ENCODE measurements around the gene FARP1.

FARP1 gene

DNA sequence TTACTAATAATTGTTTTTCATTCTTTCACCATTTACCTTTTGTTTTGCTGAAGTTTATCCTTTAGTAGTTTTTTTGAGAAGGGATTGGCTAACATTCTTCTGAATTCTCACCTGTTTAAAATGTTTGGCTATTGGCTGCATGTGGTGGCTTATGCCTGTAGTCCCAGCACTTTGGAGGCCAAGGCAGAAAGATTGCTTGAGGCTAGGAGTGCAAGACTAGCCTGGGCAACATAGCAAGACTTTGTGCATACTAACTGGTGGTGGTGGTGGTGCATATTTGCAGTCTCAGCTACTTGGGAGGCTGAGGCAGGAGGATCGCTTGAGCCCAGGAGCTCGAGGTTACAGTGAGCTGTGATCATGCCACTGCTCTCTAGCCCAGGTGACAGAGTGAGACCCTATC is 61.7 kb downstream of the FARP1 start:
- DNase-seq (ENCODE audit: low spot score), result no peak

DNA sequence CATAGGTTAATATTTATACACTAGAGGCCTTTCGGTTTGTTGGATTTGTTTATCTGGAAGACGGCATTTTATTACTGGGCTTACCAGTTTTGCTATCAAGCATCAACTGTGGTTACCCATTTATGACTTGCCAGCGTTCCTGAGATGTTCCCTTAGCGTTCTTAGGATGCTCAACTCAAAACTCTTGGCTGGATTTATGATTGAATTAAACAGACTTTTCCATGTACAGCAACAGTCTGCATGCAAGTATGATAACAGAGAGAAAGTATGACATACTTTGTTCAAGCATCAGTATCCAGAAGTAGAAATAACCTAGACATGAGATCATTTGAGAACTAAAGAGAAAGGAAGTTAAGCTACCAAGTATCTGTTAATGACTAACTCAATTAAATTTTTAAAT is 64.1 kb downstream of the FARP1 start:
- DNase-seq (ENCODE audit: low spot score), result no peak

DNA sequence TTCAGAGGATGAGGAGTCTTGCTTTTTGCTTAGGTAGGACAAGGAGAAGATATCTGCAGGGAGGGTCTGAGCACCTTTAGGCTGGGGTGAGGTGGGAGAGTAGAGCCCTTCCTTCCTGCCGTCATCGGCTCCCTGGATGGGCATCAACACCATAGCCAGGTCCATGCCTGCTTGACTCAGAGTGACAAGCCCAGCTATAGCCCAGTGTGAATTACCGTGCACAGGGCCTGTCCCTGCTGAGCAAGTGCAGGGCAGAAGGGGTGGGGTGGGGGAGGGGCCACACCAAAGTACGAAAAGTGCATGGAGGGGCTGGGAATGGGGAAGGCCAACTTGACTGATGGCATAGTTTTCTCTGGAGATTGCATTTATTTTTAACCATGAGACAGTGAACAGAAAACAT is 64.5 kb downstream of the FARP1 start:
- no peak for DNase-seq (ENCODE audit: low spot score)

DNA sequence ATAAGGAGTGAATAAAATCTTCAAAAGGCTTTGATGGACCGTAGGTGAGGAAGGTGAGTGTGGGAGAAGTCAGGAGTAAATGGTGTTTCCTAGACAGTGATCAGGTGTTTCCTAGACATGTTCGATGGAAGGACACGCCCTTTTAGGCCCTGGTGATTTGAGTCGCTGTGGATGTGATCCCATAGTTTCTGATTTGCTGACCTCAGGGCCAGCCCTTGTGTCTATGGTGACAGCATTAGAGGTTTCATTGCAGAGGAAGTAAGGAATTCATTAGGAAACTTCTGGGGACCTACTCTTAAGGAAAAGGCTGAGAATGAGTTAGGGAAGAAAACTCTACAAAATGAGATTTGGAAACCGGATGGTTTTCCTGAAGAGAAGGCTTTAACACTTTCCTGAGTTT is 65.7 kb downstream of the FARP1 start:
- DNase-seq (ENCODE audit: low spot score), result no peak

DNA sequence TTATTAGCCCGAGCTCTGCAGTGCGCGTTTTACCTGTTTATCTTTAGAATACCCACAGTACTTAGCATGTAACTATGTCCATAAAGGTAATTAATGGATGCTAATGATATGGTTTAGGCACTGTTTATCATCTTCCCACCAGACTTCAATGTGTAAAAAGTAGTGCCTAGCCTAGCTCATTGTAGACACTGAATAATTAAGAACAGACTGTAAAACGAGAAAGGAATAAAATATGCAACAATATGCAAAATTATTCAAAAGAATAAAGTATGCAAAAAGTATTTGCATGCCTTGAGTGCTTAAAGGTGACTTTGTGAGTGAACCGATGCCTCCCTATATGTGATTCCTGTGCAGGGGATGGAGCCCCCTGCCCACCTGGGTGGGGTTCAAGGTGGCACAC is 69.9 kb downstream of the FARP1 start:
- no peak for DNase-seq (ENCODE audit: low spot score)

DNA sequence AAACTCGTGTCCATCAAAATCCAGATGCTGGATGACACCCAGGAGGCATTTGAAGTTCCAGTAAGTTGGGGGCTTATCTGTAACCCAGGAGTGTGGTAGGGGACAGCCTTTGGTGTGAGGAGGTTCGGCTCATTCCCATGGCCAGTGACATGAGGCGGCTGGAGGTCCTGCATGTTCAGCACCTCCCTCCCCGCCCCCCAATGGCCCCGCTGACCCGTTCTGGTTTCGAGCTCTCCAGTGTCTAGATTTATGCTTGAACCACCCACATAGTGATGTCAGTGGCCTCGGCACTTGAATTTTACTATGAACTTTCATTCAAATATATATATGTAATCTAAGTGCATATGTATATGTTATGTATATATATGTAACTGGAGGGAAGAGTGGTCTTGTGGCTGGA is 70.5 kb downstream of the FARP1 start:
- DNase-seq (ENCODE audit: low spot score), result no peak

DNA sequence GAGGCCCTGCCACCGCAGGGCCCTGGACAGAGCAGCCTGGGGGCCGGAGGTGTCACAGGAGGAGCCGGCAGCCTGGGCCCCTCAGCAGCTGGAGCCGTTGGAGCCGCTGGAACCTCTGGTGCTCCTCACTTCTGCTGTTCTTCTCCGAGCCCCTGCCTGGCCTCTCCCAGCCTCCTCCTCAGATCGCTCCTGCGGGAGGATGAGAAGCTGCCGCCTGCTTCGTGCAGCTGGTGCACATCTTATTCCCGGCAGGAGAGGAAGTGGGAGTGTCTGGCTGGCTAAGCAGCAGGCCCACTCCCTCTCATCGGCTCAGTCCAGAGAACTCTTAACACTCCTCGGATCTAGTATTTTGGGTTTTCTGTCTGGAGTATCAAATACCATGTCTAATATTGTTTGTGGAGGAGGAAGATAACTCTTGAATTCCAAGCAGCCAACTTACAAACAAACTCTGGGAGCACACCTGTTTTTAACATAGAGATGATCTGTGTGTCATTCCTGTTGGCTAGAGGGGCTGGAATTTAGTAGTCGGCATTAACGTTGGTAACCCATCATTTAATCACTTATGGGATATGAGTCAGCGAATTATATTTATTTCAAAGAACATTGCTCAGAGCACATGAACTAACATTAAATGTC is 71.2 kb downstream of the FARP1 start:
- no peak for DNase-seq (ENCODE audit: low spot score)

DNA sequence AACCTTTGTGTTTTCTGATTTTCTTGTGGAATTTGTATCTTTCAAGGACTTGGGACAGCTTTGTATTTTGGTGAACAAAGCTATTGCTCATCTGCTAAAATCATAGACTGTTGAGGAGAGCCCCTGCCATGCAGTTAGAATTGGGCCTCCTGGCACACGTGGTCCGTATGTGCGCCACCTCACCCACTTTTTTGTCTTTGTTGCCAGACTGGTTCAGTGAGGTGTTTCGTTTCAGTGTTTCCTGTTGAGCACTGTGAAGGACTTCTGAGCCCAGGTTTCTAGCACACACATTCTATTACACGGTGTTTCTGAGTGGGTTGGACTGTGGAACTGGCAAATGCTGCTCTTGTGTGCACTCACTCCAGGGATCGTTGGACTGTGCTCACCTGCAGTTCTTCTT is 71.8 kb downstream of the FARP1 start:
- no peak for DNase-seq (ENCODE audit: low spot score)

DNA sequence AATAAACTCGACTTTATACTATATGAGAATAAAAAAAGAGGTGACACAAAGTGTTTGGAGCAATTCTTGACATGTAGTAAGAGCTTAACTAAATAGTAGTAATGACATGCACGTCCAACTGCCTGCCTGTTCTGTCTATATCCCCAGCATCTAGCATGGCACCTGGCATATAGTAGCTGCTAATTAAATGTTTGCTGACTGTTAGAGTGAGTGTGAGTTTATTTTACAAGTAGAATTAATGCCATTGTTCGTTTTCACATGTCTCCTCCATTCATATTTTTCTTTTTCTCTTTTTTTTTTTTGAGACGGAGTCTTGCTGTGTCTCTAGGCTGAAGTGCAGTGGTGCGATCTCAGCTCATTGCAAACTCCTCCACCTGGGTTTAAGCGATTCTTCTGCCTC is 72.6 kb downstream of the FARP1 start:
- DNase-seq (ENCODE audit: low spot score), result no peak

DNA sequence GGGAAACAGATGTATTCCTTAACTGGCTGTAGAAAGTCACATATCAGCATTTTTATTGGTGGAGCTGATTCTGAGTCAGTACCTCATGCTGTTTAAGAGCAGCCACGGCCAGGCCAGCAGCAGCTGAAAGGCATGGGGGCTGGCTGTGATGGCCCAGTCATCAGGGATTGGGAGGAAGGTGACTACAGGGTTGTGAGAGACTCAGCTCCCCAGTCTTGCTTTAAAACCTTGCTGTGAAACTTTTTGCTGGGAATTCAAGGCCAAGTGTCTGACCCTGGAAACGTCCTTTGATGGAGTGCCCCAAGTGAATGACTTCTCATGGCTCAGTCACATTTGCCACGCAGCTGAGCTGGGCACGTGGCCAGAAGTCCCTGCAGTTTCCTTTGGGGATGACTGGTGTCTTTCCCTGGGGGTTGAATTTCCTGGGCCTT is 73.3 kb downstream of the FARP1 start:
- no peak for DNase-seq (ENCODE audit: low spot score)

DNA sequence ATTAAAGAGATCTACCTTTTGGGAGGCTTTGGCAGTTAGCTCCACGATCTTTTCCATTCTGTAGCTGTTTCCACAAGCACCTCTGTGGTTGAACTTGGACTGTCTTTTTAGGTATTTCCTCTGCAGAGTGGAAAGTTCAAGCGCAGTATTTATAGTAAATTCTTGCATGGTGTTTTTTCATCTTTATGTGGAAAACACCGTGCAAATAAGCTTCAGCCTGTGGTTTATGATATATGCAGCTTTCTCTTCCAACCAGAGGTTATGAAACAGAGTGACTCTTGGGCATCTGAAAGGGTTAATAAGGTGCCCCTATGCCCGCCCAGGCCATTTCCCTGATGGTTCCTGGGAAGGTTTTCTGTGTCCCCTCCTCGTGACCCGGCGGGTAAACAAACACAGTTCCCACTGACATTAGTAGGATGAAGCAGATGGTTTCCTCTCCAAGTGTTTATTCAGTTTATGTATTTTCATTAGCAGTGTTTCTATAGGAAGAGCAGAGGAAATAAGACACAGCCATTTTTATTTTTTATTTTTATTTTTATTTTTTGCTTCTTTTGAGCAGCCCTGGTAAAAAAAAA is 73.9 kb downstream of the FARP1 start:
- DNase-seq (ENCODE audit: low spot score), result no peak

DNA sequence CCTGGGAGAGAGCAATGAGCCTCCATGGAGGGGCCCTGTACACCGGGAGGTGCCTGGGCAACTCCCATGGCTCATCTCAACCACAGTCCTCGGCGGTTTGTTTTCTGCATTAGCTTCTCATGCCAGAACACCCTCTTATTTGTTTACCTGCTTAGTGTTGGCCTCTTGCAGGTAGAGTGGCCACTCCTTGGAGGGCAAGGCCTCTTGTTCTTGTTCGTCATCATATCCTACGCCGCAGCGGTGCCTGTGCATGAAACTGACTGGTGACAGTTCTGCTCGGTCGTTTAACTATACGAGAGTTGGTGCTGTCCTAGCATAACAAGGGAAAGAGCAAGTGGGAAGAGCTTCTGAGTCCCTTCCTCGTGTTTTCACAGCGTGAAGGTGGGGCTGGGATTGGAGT is 74.7 kb downstream of the FARP1 start:
- DNase-seq (ENCODE audit: low spot score), result no peak

DNA sequence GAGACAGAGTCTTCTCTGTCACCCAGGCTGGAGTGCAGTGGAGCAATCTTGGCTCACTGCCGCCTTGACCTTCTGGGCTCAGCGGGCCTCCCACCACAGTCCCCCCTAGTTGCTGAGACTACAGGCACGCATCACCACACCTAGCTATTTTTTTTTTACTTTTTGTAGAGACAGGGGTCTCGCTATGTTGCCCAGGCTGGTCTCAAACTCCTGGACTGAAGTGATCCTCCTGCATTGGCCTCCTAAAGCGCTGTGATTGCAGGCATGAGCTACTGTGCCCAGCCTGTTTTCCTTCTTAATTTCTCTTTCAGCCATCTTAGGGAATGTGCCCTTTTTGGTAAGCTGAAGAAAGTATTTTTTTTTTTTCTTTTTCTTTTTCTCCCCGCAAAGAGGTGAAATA is 76.8 kb downstream of the FARP1 start:
- DNase-seq (ENCODE audit: low spot score), result no peak

DNA sequence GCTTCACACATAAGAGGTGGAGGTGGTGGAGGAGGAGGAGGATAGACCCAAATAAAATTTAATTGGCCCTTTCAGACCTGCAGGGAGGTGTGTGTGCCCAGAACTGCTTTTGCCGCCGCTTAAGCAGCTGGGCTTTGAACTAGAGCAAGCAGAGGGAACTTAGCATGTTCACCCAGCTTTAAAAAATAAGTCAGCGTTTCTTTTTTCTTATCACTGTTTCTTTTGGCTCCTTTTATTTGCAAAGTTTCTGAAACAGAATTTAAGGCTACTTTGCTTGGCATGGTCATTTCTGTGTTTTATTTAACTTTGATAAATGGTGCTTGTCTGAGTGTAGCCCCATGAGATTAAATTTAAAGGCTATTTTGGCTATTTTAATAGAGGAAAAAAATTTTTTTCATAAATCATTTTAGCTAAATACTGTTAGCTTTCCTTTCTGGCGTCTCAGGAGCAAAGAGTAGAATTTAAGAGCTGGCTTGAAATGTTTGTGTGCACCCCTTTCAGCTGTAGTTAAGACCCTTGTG is 77.4 kb downstream of the FARP1 start:
- no peak for DNase-seq (ENCODE audit: low spot score)

DNA sequence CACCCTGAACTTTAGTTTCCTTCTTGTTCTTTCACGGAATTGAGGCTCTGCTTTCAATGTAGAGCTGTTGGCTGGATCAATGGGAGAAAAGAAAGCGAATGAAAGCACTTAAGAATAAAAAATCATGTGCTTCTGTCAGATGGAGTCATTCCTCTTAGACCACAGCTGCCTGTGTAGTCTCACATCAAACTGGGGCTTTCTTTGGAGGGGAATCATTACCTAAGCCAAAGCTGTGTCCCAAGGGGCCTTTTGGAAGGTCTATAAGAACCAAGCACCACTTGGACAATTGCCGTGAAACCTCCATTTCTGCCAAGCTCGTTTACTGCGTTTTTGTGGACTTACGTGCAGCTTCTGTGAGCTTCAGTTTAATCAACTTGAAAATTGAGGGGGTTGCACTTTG is 78.3 kb downstream of the FARP1 start:
- no peak for DNase-seq (ENCODE audit: low spot score)

DNA sequence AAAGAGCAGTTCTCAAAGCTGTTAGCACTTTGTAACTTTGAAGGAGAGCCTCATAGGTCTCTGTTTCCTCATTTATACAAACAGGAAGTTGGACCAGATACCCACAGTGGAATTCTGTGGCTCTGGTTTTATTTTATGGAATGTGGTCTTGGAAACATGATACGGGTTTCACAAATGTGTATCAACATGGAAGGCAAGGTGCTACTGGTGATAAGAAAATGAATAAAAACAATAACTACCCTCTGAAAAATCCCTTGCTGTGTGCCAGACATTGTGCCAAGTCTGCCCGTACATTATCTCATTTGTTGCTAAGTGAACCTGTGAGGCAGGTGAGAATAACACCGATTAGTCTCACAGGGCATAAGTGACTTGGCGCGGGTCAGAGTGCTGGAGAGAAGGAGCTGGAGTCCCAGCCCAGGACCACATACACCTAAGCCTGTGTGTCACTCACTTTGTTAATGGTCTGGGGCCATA is 79.2 kb downstream of the FARP1 start:
- DNase-seq (ENCODE audit: low spot score), result no peak

DNA sequence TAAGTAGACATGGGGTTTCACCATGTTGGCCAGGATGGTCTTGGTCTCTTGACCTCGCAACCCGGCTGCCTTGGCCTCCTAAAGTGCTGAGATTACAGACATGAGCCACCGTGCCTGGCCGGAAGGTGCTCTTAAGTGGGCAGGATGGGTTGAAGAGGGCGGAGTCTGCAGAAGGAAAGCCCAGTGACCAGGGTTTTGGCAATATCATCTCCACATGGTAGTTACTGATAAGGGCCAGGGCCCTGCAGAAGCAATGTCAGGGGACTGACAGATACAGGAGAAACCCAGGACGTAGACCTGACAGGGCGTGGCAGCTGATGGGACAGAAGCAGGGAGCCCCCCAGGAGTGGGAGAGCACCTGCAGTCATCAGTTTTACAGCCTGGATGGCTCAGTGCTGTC is 79.9 kb downstream of the FARP1 start:
- no peak for DNase-seq (ENCODE audit: low spot score)

DNA sequence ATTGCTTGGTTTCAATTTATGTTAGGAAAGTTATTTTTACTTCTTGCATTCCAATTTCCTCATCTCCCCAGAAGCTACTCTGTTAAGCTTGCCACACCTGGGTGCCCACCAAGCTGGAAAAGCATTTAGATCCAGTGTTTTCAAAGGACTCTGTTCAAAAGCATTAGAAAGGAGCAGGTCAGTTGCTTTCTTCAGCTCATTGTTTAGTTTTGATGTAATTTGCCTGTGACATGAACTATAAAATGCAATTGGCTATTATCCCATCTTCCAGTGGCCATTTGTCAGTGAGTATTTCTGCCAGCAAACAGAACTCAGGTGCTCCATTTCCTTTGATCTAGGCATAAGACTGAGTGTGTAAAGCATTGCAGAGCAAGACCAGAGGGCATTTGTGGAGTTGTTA is 80.8 kb downstream of the FARP1 start:
- DNase-seq (ENCODE audit: low spot score), result no peak

DNA sequence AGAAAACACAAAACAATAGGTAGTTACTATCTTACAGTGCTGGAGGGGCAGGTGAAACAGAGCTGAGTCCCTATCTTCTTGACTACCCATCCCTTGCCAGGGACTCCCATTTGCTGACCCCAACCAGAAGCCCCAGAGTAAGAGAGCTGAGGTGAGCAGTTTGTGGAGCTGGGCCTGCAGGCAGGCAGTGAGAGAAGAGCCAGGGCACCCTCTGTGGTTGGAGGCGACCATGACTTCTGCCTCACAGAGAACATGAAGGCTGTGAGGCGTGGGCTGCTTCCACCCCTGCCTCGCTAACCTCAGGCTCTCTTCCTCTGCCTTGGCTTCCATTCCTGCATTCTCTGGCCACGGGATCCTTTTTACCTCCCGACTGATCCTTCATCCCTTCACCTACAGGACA is 81.7 kb downstream of the FARP1 start:
- no peak for DNase-seq (ENCODE audit: low spot score)

DNA sequence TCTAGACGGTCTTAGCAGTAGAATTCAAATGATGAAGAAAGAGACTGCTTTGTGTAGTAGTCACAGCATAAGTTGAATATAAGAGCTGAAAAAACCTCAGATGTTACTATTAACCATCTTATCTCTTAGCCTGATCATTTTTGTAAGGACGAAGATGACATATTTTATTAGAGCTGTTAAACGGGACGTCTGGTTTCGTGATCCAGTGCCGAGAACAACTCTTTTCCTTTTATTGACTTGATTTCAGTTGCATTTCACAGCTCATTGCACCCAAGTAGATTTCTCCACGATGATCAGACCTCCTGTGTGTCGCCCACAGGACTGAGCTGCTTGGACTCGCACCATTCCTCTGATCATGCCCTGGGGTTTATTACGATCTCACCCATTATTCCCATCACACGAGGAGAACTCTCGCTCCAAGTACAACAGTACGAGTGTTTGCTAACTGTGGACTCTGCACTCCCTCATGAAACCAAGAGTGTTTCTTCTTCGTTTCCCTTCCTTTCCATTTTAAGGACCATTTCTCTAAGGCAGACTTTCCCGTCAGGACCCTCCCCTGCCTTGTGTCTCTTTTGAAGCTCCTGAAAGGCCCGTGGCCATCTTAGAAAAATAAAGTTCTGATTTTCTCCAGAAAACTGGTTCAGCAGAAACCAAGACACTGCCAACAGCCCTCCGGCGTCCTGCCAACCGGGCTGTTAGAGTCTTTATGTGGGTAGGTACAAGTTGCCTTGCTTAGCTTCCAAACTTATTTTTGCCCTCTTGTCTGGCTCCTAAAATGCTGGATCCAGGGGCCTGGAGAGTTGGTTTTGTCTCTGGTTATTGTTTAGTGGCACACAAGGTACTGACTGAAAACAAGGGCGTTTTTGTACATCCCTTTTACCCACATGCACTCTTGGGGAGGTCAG is 82.4 kb downstream of the FARP1 start:
- no peak for DNase-seq (ENCODE audit: low spot score)

DNA sequence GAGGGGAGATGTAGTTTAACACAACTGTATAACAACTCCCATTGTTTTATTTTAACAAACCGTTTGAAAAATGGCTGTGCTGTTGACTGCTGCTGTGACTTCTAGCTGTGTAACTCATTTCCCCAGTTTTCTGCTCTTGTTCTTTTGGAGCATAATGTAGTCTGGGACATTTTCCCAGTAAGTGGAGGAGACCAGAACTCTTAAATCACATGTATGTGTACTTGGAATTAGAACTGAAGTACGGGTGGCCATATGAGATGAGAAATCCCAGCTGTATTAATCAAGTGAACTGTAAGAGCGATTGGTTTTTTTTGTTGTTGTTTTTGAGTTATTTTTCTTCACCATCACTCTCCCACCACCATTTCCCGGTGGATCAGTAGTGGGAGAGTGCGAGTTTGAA is 83.6 kb downstream of the FARP1 start:
- DNase-seq (ENCODE audit: low spot score), result no peak

DNA sequence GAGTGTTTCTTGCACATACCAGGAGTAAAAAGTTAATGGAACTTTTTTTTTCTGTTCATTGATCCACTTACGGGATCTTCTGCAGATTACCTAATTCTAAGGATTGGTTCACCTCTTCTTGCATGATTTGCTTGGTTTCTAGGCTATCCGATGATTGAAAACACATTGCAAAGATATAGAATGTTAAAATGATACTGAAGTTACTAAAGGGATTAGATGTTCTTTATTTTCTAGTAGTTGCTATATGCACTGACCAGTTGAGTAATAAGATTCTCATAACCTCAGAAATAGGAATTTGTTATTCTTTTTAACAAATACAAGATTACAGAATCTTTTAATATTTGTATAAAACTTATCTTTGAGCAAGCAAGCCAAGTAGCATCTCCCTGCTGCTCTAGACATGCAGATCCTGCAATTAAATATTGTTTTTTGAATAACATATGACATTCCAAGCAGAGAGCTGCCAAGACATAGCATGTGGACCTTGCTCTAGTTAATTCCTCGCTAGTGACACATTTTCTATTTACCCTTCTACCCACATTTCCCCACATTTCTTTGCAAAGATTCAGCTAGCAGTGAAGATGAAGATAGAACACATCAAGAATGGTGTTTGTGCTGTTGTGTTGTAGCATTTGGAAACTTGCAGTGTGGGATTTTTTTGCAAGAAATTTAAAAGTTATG is 85.9 kb downstream of the FARP1 start:
- DNase-seq (ENCODE audit: low spot score), result no peak
